Fibroblast of lung (primary cell): Measurements from ENCODE around the gene TMPRSS11F.
"Not testable (repeated sequence)": the region's sequence is repeated elsewhere in the genome, so short reads cannot be mapped to it uniquely, and the experiment has no call there.

ENCODE experiments used
- CTCF ChIP-seq, 2 donors: IDR thresholded peaks in 1 of 2; conservative IDR thresholded peaks in 1 of 2; 1 replicate in 1 of 2; 2 replicates in 1 of 2; pipeline ENCODE4 v1.5.1; 2011 to 2012; ENCODE audit warnings: low read length in 2 of 2, control low read depth in 1 of 2, inconsistent platforms in 1 of 2, low read depth in 1 of 2, mild to moderate bottlenecking in 1 of 2
- EZH2 ChIP-seq: IDR thresholded peaks from 2 replicates; pipeline ENCODE4 v1.5.1; 2012; ENCODE audit warnings: low read length, control low read depth, mild to moderate bottlenecking; ENCODE audit errors: missing control alignments

- TF ChIP-seq CTCF (conservative IDR thresholded peaks at IDR 0.05 in 1 of 2, IDR thresholded peaks at IDR 0.05 in 1 of 2; ENCODE audit: low read depth in 1 of 2, low read length in 2 of 2); EZH2: not testable (repeated sequence)
Observed at GRCh38 chr4:68172147-68172546, 42.5 kb upstream of the TMPRSS11F start.
